Measurements from ENCODE around the gene TRERF1.

DNA sequence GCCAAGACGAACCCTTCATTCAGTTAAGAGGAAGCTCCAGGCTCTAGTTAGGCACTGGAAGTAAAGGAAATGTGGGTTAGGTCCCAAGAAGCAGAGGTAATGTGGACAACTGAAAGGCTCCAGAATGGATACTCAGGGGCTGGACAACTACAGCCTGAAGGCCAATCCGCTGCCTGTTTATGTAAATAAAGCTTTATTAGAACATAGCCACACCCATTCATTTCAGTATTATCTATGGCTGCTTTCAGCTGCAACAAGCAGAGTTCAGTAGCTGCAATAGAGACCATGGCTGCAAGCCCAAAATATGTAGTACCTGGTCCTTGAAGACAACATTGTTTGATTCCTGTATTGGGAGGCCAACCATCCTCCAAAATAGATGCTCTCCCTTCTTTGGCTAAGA lies 133.2 kb downstream of the TRERF1 start:
- TF ChIP-seq ZNF558 (tag by site-specific recombination; IDR thresholded peaks at IDR 0.05) = no peak
- TF ChIP-seq ZBTB1 (tag by site-specific recombination; IDR thresholded peaks at IDR 0.05) = no peak
- no peak for TF ChIP-seq ZNF302 (tag by site-specific recombination; IDR thresholded peaks at IDR 0.05; ENCODE audit: low read depth)
- TF ChIP-seq, protein P1, sequence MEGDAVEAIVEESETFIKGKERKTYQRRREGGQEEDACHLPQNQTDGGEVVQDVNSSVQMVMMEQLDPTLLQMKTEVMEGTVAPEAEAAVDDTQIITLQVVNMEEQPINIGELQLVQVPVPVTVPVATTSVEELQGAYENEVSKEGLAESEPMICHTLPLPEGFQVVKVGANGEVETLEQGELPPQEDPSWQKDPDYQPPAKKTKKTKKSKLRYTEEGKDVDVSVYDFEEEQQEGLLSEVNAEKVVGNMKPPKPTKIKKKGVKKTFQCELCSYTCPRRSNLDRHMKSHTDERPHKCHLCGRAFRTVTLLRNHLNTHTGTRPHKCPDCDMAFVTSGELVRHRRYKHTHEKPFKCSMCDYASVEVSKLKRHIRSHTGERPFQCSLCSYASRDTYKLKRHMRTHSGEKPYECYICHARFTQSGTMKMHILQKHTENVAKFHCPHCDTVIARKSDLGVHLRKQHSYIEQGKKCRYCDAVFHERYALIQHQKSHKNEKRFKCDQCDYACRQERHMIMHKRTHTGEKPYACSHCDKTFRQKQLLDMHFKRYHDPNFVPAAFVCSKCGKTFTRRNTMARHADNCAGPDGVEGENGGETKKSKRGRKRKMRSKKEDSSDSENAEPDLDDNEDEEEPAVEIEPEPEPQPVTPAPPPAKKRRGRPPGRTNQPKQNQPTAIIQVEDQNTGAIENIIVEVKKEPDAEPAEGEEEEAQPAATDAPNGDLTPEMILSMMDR (tag by site-specific recombination; IDR thresholded peaks at IDR 0.05) = no peak
- TF ChIP-seq TRIM28 (IDR thresholded peaks at IDR 0.05; ENCODE audit: borderline replicate concordance, low read length) = no peak
- TF ChIP-seq ZNF274 (IDR thresholded peaks at IDR 0.05; ENCODE audit: low read length) = no peak
- TF ChIP-seq ZNF274 (tag by site-specific recombination; IDR thresholded peaks at IDR 0.05; ENCODE audit: borderline replicate concordance) = no peak
- TF ChIP-seq TCF7L2 (IDR thresholded peaks at IDR 0.05; ENCODE audit: borderline replicate concordance, low read depth, low read length) = no peak
- TF ChIP-seq, protein P2, sequence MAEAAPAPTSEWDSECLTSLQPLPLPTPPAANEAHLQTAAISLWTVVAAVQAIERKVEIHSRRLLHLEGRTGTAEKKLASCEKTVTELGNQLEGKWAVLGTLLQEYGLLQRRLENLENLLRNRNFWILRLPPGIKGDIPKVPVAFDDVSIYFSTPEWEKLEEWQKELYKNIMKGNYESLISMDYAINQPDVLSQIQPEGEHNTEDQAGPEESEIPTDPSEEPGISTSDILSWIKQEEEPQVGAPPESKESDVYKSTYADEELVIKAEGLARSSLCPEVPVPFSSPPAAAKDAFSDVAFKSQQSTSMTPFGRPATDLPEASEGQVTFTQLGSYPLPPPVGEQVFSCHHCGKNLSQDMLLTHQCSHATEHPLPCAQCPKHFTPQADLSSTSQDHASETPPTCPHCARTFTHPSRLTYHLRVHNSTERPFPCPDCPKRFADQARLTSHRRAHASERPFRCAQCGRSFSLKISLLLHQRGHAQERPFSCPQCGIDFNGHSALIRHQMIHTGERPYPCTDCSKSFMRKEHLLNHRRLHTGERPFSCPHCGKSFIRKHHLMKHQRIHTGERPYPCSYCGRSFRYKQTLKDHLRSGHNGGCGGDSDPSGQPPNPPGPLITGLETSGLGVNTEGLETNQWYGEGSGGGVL (tag by site-specific recombination; IDR thresholded peaks at IDR 0.05) = no peak
- TF ChIP-seq, protein P3, sequence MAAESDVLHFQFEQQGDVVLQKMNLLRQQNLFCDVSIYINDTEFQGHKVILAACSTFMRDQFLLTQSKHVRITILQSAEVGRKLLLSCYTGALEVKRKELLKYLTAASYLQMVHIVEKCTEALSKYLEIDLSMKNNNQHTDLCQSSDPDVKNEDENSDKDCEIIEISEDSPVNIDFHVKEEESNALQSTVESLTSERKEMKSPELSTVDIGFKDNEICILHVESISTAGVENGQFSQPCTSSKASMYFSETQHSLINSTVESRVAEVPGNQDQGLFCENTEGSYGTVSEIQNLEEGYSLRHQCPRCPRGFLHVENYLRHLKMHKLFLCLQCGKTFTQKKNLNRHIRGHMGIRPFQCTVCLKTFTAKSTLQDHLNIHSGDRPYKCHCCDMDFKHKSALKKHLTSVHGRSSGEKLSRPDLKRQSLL (tag by site-specific recombination; IDR thresholded peaks at IDR 0.05) = no peak
- TF ChIP-seq ZNF549 (tag by site-specific recombination; IDR thresholded peaks at IDR 0.05) = no peak
- no peak for TF ChIP-seq ZNF140 (tag by site-specific recombination; IDR thresholded peaks at IDR 0.05)
